LNCAP (cell line): ENCODE measurements around the gene DNLZ.
A peak's percentile ranks its signal among the peaks of the same experiment; 100 is the strongest.

ENCODE experiments used
- TF ChIP-seq, protein P1 (sequence below): fragments of 450-650 bp; IDR thresholded peaks from 2 replicates; pipeline ENCODE4 v1.5.1; 2017; ENCODE audit warnings: mild to moderate bottlenecking

The DNLZ gene

GRCh38 chr9:136404801-136405136, 41.2 kb upstream of the DNLZ start:
- TF ChIP-seq, protein P1, sequence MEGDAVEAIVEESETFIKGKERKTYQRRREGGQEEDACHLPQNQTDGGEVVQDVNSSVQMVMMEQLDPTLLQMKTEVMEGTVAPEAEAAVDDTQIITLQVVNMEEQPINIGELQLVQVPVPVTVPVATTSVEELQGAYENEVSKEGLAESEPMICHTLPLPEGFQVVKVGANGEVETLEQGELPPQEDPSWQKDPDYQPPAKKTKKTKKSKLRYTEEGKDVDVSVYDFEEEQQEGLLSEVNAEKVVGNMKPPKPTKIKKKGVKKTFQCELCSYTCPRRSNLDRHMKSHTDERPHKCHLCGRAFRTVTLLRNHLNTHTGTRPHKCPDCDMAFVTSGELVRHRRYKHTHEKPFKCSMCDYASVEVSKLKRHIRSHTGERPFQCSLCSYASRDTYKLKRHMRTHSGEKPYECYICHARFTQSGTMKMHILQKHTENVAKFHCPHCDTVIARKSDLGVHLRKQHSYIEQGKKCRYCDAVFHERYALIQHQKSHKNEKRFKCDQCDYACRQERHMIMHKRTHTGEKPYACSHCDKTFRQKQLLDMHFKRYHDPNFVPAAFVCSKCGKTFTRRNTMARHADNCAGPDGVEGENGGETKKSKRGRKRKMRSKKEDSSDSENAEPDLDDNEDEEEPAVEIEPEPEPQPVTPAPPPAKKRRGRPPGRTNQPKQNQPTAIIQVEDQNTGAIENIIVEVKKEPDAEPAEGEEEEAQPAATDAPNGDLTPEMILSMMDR = no peak

DNA sequence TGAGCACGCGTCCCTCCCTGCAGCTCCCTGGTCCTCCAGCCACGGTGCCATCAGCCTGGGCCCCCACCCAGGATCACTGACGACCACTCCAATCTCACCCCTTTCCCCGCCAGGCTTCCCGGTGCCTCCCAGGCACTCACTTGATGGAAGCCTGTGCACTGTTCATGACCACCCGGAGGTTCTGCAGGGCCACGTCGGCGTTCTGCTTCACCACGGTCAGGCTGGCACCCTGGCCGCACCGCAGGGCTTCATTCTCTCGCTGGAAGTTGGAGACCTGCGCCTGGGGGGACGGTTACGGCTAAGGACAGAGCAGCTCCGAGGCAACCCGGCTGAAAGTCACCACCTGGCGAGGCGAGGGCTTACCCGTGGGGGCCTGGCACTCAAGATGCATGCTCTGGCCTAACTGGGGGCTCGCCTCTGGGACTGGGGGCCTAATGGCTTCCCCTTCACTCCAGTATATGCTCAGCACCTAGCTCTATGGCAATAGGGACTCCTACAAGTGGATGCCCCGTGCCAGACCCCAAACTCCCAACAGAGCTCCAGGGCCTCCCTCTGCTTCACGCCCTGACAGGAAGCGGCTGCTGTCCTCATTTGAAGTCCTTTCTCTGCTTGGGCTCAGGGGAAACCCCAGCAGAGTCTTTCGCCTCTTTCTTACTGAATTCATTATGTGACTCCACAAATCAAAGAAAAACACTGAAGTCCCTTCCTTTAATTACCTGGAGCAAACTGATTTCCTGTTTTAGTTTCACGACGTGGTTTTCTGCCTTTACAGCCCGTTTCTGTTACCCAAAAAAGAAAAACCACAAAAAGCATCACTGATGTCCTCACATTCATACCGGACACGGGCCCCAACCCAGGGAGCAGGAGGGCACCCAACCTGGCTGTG, 40.6 kb upstream of the DNLZ start:
- TF ChIP-seq, protein P1 = no peak

- TF ChIP-seq, protein P1 = no peak
Observed at GRCh38 chr9:136403538-136403914, 40.0 kb upstream of the DNLZ start.

DNA sequence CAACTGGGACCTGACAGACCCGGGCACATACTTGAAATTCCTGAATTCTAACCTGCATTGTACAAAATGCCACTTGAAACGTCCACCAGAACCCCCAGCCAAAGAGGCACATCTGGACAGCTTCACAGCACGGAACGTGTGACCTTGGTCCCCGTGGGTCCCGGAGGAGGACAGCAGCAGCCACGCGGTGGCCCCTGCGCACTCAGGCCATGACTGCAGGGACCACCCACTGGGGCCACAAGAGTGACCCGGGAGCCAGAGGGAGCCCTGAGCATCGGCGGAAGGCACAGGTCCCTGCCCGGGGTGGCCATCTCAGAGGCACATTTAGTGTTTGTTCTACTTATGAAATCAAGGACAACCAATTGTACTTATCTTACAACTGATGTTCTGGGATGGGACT, 38.5 kb upstream of the DNLZ start:
- TF ChIP-seq, protein P1 = no peak

DNA sequence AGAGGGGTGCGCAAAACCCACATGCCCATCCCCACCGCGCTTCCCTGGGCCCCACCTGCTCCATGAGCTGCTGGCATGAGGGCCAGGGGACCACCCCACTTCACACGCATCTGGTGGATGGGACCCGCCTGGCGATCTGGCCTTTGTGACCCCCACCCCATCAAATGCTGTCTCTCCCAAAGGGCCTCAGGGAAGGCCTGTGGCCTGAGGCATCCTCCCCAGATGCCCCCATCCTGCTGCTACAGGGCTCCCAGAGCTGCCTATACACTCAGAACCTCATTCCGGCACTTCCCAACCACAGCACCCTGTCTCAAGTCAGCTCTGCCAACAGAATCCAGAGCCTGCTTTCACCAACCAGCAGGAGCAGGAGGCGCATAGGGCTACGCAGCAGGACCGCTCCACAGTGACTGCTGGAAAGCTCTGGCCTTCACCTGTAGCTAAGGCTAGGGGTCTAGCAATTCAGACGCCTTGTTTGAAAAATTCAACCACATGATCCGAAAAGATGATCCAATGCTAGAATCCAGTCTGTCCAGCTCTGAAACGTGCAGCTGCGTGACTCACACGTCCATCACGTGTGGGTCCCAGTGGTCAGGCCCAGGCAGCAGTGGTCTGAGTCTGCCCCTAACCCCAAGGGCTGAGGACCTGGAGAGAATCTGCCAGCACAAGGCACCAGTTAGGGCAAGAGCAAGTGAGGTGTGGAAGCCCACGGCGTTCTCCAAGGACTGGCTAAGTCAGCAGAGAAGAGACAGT, 37.8 kb upstream of the DNLZ start:
- TF ChIP-seq, protein P1 = no peak

GRCh38 chr9:136400038-136400834, 36.7 kb upstream of the DNLZ start, which contains the start of gene SNAPC4:
Gene SNAPC4 (minus strand): TSS chr9:136400170. CDS start chr9:136398428, 1,742 bp downstream.
- TF ChIP-seq, protein P1 = peak; percentile 98
